ENCODE measurements around the gene ZNF407. TPM values are rescaled to one million over a fixed set of nuclear protein-coding genes. Genes with fewer than 3 reads are reported as not detected.
A peak's percentile ranks its signal among the peaks of the same experiment; 100 is the strongest.
"Not testable (repeated sequence)": the region's sequence is repeated elsewhere in the genome, so short reads cannot be mapped to it uniquely, and the experiment has no call there.

ZNF407 gene
- total and polyA plus RNA-seq, 12 donors: 2.5 to 20.2 (median 8.4) TPM

GRCh38 chr18:75090336-75090735, 492.7 kb downstream of the ZNF407 start:
- Histone ChIP-seq H3K9me3 (replicated peaks in 1 of 3) (no peaks in the 10 kb centered on the region), H3K4me3 (no peak overlapping the region), H3K36me3 (replicated peaks in 1 of 2) (no peaks in the 10 kb centered on the region), H3K4me1 (replicated peaks in 1 of 2) (no peaks in the 10 kb centered on the region), H3K27me3 (no peaks in the 10 kb centered on the region), H3K27ac (no peak overlapping the region)
- DNase-seq: peak in 1 of 7 donors; percentile 25
- 87 to 94% (median 88%) methylated on average over 20 to 22 of the region's 22 CpGs for WGBS, 4 donors
- intact Hi-C loops (cut with DNase I): no loop called here
- TF ChIP-seq POLR2A (IDR thresholded peaks at IDR 0.05): no peak
- no peak for TF ChIP-seq CTCF (IDR thresholded peaks at IDR 0.05)

- WGBS, 4 donors: 83 to 90% (median 87%) methylated on average over 3 to 6 of the region's 6 CpGs
- Histone ChIP-seq H3K36me3 (replicated peaks in 1 of 2) (no peaks in the 10 kb centered on the region), H3K4me3 (no peak overlapping the region), H3K27ac (no peak overlapping the region), H3K4me1 (replicated peaks in 1 of 2) (no peaks in the 10 kb centered on the region), H3K9me3 (replicated peaks in 1 of 3) (no peaks in the 10 kb centered on the region), H3K27me3 (no peaks in the 10 kb centered on the region)
- intact Hi-C loops (cut with DNase I): no loop called here
- peak in 1 of 7 donors; percentile 4 for DNase-seq
- no peak for TF ChIP-seq CTCF (IDR thresholded peaks at IDR 0.05)
- no peak for TF ChIP-seq POLR2A (IDR thresholded peaks at IDR 0.05)
Observed at GRCh38 chr18:75097491-75098225, 500.0 kb downstream of the ZNF407 start.

- intact Hi-C loops (cut with DNase I): no loop called here
- peak in 1 of 7 donors; percentile 17 for DNase-seq
- Histone ChIP-seq H3K9me3 (replicated peaks in 1 of 3) (no peaks in the 10 kb centered on the region), H3K27me3 (no peaks in the 10 kb centered on the region), H3K36me3 (replicated peaks in 1 of 2) (no peaks in the 10 kb centered on the region), H3K4me1 (replicated peaks in 1 of 2) (no peaks in the 10 kb centered on the region), H3K4me3 (no peak overlapping the region), H3K27ac (no peak overlapping the region)
- WGBS, 4 donors: 75 to 90% (median 84%) methylated on average over 3 of the region's 3 CpGs
- no peak for TF ChIP-seq CTCF (IDR thresholded peaks at IDR 0.05)
- TF ChIP-seq POLR2A (IDR thresholded peaks at IDR 0.05): no peak
Observed at GRCh38 chr18:75100832-75101630, 503.4 kb downstream of the ZNF407 start.

GRCh38 chr18:75101916-75102315, 504.2 kb downstream of the ZNF407 start:
- H3K4me1 ChIP-seq (replicated peaks in 1 of 2): no peaks in the 10 kb centered on the region
- H3K27ac ChIP-seq: no peak overlapping the region
- H3K9me3 ChIP-seq (replicated peaks in 1 of 3): no peaks in the 10 kb centered on the region
- TF ChIP-seq CTCF (IDR thresholded peaks at IDR 0.05) (no peak), POLR2A (IDR thresholded peaks at IDR 0.05) (no peak)
- no peaks in the 10 kb centered on the region for H3K27me3 ChIP-seq
- no peaks in the 10 kb centered on the region for H3K36me3 ChIP-seq (replicated peaks in 1 of 2)
- no peak overlapping the region for H3K4me3 ChIP-seq
- WGBS, 4 donors: 69 to 81% (median 72%) methylated on average over 3 of the region's 3 CpGs
- no peak for DNase-seq
- intact Hi-C loops (cut with DNase I): no loop called here

GRCh38 chr18:75104029-75104428, 506.4 kb downstream of the ZNF407 start:
- peak in 1 of 7 donors; percentile 1 for DNase-seq
- intact Hi-C loops (cut with DNase I): not testable (repeated sequence)
- 73 to 81% (median 79%) methylated on average over 6 of the region's 6 CpGs for WGBS, 4 donors

More at GRCh38 chr18:75104029-75104428, 506.4 kb downstream of the ZNF407 start:
- not testable (repeated sequence) for H3K9me3 ChIP-seq (replicated peaks in 1 of 3); H3K4me1 ChIP-seq (replicated peaks in 1 of 2); H3K4me3 ChIP-seq; H3K27ac ChIP-seq; H3K36me3 ChIP-seq (replicated peaks in 1 of 2); H3K27me3 ChIP-seq

All from adrenal gland (tissue), 12 donors.